Measurements from ENCODE around the gene BMI1. TPM values are rescaled to one million over a fixed set of nuclear protein-coding genes. Genes with fewer than 3 reads are reported as not detected.

The BMI1 gene
- total and polyA plus RNA-seq, 2 of the 4 experiments (the other 2 are of a cell fraction): 19.7 to 25.8 TPM

DNA sequence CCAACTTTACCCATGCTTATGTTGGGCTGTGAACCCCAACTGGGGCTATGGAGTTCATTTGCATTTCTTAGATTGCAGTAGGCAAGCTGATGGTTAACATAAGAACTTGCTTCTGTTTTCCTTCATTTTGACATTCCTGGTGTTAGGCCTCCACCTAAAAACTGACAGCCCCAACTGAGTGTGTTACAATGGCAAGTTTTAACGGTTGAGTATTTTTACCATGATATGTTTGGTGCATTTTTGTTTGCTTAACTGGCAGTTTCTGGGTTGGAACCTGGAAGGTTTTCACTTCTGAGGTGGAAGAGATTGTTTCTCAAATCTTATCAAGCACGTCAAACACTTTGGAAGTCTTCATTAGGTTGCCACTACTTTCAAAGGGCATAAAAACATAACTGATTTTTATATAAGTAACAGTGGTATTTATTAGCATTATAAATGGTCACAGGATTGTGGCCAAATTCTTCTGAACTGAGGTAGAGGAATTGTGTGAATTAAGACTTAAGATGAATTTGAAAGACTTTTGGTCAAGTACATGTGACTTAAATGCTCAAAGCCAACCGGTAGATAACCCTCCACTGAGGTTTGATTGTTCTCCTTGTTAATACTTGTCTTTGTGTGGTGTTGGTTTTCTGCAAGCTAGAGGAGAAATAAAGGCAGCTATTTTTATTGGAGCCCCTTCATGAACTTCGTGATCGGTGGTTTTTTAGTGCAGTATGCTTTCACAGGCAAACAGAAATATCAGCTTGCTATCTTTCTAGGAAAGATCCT lies 2.8 kb downstream of the BMI1 start:
- no peak overlapping the region for H3K14ac ChIP-seq (replicated peaks; ENCODE audit: low read depth, low read length)
- H3K27ac ChIP-seq (ENCODE audit: insufficient read depth, low read length): no peak overlapping the region
- H3K9me1 ChIP-seq (ENCODE audit: insufficient read depth, low read length): no peaks in the 10 kb centered on the region; the same call in 1 of the 2 replicates
- H2BK5ac ChIP-seq (ENCODE audit: low read depth, low read length, poor library complexity, severe bottlenecking): no peak overlapping the region
- H3K4me1 ChIP-seq (ENCODE audit: control insufficient read depth, insufficient read depth, low read length): no peaks in the 10 kb centered on the region; the same call in 1 of the 2 replicates
- H4K20me1 ChIP-seq (ENCODE audit: insufficient read depth, low read length): peaks cover 13% of the 10 kb centered on the region; the same call in 1 of the 2 replicates
- BruUV-seq (replicated peaks): no TSS peak
- peaks cover 2% of the 10 kb centered on the region; the same call in 1 of the 2 replicates for H3K36me3 ChIP-seq (ENCODE audit: control insufficient read depth, insufficient read depth, low read length)
- no peak overlapping the region for H3K4me3 ChIP-seq (ENCODE audit: insufficient read depth, low read depth, low read length)
- peaks cover 27% of the 10 kb centered on the region in 2 experiments for H3K79me1 ChIP-seq (ENCODE audit: low read depth in 1 of 2, low read length in 2 of 2)
- H2BK20ac ChIP-seq (ENCODE audit: low read depth, low read length): no peak overlapping the region
- ATAC-seq (ENCODE audit: low read depth) (no peak), DNase-seq (no peak)
- H3K27me3 ChIP-seq (ENCODE audit: control insufficient read depth, insufficient read depth, low read length): peaks cover 21% of the 10 kb centered on the region
- no peak overlapping the region for H3K9ac ChIP-seq (ENCODE audit: low read depth, low read length)
- no peak overlapping the region for H3K18ac ChIP-seq (ENCODE audit: low read depth, low read length)
- POLR2A ChIA-PET (ENCODE audit: unreplicated experiment): interaction anchor here (0.6 kb wide), 1 partner anchor 9 kb away, joined by 3 read pairs; no protein-coding TSS in a partner anchor
- H4K8ac ChIP-seq (ENCODE audit: low read depth in 2 of 2, low read length in 2 of 2): no peak overlapping the region
- H3K23ac ChIP-seq (ENCODE audit: low read depth, low read length): no peak overlapping the region
- no peak overlapping the region for H2BK15ac ChIP-seq (ENCODE audit: low read depth, low read length)
- H4K91ac ChIP-seq (ENCODE audit: insufficient read depth, low read depth, low read length): no peak overlapping the region
- in situ Hi-C loops (cut with MboI; ENCODE audit: low sequenced_read_pairs) (loop anchor here (10.0 to 25.0 kb wide), 2 partner anchors 501 to 811 kb away; no protein-coding TSS in a partner anchor), dilution Hi-C loops (cut with HindIII; ENCODE audit: low sequenced_read_pairs, unreplicated experiment) (no loop called here), intact Hi-C loops (cut with micrococcal nuclease) (loop anchor here (10.0 kb wide), 1 partner anchor 231 kb away; no protein-coding TSS in a partner anchor)
- no peak overlapping the region for H2AK9ac ChIP-seq (replicated peaks; ENCODE audit: low read depth, low read length, poor library complexity)
- 0 out of 2 replicates have a peak, but pooled peaks cover 3% of the 10 kb centered on the region for H3K9me3 ChIP-seq (ENCODE audit: control insufficient read depth, insufficient read depth, low read length)
- H4K5ac ChIP-seq (ENCODE audit: low read depth, low read length): no peak overlapping the region
- H2BK120ac ChIP-seq (ENCODE audit: low read depth, low read length): no peak overlapping the region
- CTCF ChIA-PET: no interaction called here
- H3K56ac ChIP-seq (ENCODE audit: extremely low read depth, insufficient read depth, low read length): no peak overlapping the region
- no CpG with 5 or more reads among the region's 5 CpGs for WGBS, 2 experiments (ENCODE audit: extremely low coverage in 2 of 2, insufficient read length in 1 of 2)
- no peak overlapping the region for H3K4me2 ChIP-seq (ENCODE audit: low read depth, low read length)
- H2AK5ac ChIP-seq (ENCODE audit: low read depth, low read length): no peak overlapping the region
- no peak overlapping the region for H2AFZ ChIP-seq (replicated peaks; ENCODE audit: low read length, poor library complexity)
- TF ChIP-seq MXI1 (IDR thresholded peaks at IDR 0.05; ENCODE audit: borderline replicate concordance, low read depth, low read length): no peak
- TF ChIP-seq BHLHE40 (IDR thresholded peaks at IDR 0.05; ENCODE audit: low read depth, low read length): no peak
- no peak for TF ChIP-seq NFE2L2 (IDR thresholded peaks at IDR 0.05; ENCODE audit: low read depth, low read length)
- TF ChIP-seq, protein P1, sequence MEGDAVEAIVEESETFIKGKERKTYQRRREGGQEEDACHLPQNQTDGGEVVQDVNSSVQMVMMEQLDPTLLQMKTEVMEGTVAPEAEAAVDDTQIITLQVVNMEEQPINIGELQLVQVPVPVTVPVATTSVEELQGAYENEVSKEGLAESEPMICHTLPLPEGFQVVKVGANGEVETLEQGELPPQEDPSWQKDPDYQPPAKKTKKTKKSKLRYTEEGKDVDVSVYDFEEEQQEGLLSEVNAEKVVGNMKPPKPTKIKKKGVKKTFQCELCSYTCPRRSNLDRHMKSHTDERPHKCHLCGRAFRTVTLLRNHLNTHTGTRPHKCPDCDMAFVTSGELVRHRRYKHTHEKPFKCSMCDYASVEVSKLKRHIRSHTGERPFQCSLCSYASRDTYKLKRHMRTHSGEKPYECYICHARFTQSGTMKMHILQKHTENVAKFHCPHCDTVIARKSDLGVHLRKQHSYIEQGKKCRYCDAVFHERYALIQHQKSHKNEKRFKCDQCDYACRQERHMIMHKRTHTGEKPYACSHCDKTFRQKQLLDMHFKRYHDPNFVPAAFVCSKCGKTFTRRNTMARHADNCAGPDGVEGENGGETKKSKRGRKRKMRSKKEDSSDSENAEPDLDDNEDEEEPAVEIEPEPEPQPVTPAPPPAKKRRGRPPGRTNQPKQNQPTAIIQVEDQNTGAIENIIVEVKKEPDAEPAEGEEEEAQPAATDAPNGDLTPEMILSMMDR (conservative IDR thresholded peaks at IDR 0.05; ENCODE audit: low read depth, low read length): no peak
- no peak for TF ChIP-seq ELK1 (IDR thresholded peaks at IDR 0.05; ENCODE audit: borderline replicate concordance, low read depth, low read length)
- TF ChIP-seq CHD1 (IDR thresholded peaks at IDR 0.05; ENCODE audit: low read depth, low read length): no peak
- H3K4ac ChIP-seq (ENCODE audit: low read depth, low read length): no peak overlapping the region
